ENCODE data around the gene SPAG9.
"Not testable (repeated sequence)": the region's sequence is repeated elsewhere in the genome, so short reads cannot be mapped to it uniquely, and the experiment has no call there.

GRCh38 chr17:51112303-51113222 lies 8.1 kb downstream of the SPAG9 start:
- not testable (repeated sequence) for TF ChIP-seq POLR2A, EP300, CTCF (IDR thresholded peaks at IDR 0.05)
- TF ChIP-seq POLR2AphosphoS5 (IDR thresholded peaks at IDR 0.05), result peak in 1 of 4 donors; percentile 43

All from sigmoid colon (tissue), 4 donors.